8988T (cell line): ENCODE results near the gene SULT1C3.

Experiments used
- DNase-seq: peaks from one replicate; pipeline ENCODE4 v3.0.0; 2011

The SULT1C3 gene

DNA sequence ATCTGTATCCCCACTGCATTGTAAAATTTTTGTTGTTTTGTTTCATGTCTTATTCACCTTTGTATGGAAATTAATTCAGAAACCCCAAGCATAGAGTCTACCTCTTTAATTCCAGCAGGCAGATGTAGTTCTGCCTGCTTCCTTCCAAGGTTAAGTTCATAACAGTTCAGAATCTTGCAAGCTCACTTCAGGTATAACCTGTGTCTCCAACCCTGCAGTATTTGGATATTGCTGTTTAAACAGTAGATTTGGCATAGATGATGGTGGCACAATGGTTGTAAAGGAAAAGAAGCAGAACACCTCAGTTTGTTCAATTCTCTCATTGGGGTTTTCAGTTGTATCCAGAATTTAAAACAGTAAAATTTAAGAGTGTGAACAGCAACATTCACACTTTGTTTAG, 70.1 kb downstream of the SULT1C3 start:
- DNase-seq = no peak
